WTC11 (cell line): ENCODE measurements around the gene TNIP2. TPM values are rescaled to one million over a fixed set of nuclear protein-coding genes. Genes with fewer than 3 reads are reported as not detected.

Source experiments
- ATAC-seq: fragments of 200-7000 bp; cut with Tn5 transposase; 2 replicates; pipeline ENCODE4 v1.10.0; 2021; ENCODE audit warnings: mild to moderate bottlenecking, moderate library complexity
- CTCF ChIA-PET: fragments of 300-600 bp; sonication (Branson Sonifier 250); formaldehyde crosslinking; loops from one replicate; lab custom pipeline; 2021; ENCODE audit warnings: antibody characterized with exemption; lab: Charles Lee
- POLR2A ChIA-PET: fragments of 350-600 bp; sonication (Branson Sonifier 250); formaldehyde crosslinking; loops from one replicate; lab custom pipeline; 2021; ENCODE audit warnings: antibody characterized with exemption; lab: Charles Lee
- DNase-seq: peaks from one replicate; pipeline ENCODE4 v3.0.0; 2021; ENCODE audit warnings: low spot score
- H3K27ac Mint-ChIP-seq: 2 replicates; pipeline ENCODE4 v1.8.0; 2021; ENCODE audit warnings: mixed read lengths
- H3K27me3 Mint-ChIP-seq: 2 replicates; pipeline ENCODE4 v1.8.0; 2021; ENCODE audit warnings: low read depth, mild to moderate bottlenecking, moderate library complexity, mixed read lengths
- H3K36me3 Mint-ChIP-seq: 2 replicates; pipeline ENCODE4 v1.8.0; 2021; ENCODE audit warnings: mixed read lengths
- H3K4me1 Mint-ChIP-seq: 2 replicates; pipeline ENCODE4 v1.8.0; 2022; ENCODE audit warnings: mixed read lengths
- H3K4me3 Mint-ChIP-seq: 2 replicates; pipeline ENCODE4 v1.8.0; 2021; ENCODE audit warnings: mild to moderate bottlenecking, moderate library complexity, mixed read lengths
- H3K9me3 Mint-ChIP-seq: 2 replicates; pipeline ENCODE4 v1.8.0; 2021; ENCODE audit warnings: mixed read lengths
- AFF4 ChIP-seq: sonication (generic); formaldehyde crosslinking; IDR thresholded peaks from 2 replicates; pipeline ENCODE4 v1.8.1; 2023; ENCODE audit warnings: mild to moderate bottlenecking, missing genetic modification reagents, borderline replicate concordance
- CREB1 ChIP-seq: sonication (generic); formaldehyde crosslinking; IDR thresholded peaks from 2 replicates; pipeline ENCODE4 v1.8.0; 2023; ENCODE audit warnings: mild to moderate bottlenecking, missing genetic modification reagents
- FOXP1 ChIP-seq: sonication (generic); formaldehyde crosslinking; IDR thresholded peaks from 2 replicates; pipeline ENCODE4 v1.8.0; 2022; ENCODE audit warnings: missing genetic modification reagents, mild to moderate bottlenecking, moderate library complexity, borderline replicate concordance
- IRF1 ChIP-seq: sonication (generic); formaldehyde crosslinking; IDR thresholded peaks from 2 replicates; pipeline ENCODE4 v1.8.0; 2023; ENCODE audit warnings: missing genetic modification reagents
- NFE2L1 ChIP-seq: sonication (generic); formaldehyde crosslinking; IDR thresholded peaks from 2 replicates; pipeline ENCODE4 v1.8.1; 2023; ENCODE audit warnings: missing genetic modification reagents
- PRRX2 ChIP-seq: fragments of 250-450 bp; sonication (Bioruptor Pico); IDR thresholded peaks from 2 replicates; pipeline ENCODE4 v1.8.0; 2021; ENCODE audit warnings: mild to moderate bottlenecking
- SMAD4 ChIP-seq: sonication (generic); formaldehyde crosslinking; IDR thresholded peaks from 2 replicates; pipeline ENCODE4 v1.8.0; 2022; ENCODE audit warnings: mild to moderate bottlenecking, missing genetic modification reagents
- ZNF121 ChIP-seq: sonication (generic); formaldehyde crosslinking; IDR thresholded peaks from 2 replicates; pipeline ENCODE4 v1.8.0; 2023; ENCODE audit warnings: missing genetic modification reagents
- ZNF138 ChIP-seq: sonication (generic); formaldehyde crosslinking; conservative IDR thresholded peaks from 2 replicates; pipeline ENCODE4 v1.8.1; 2022; ENCODE audit warnings: mild to moderate bottlenecking, moderate library complexity, missing genetic modification reagents
- ZNF232 ChIP-seq: sonication (generic); formaldehyde crosslinking; IDR thresholded peaks from 2 replicates; pipeline ENCODE4 v1.8.0; 2022; ENCODE audit warnings: mild to moderate bottlenecking, missing genetic modification reagents
- ZNF317 ChIP-seq: sonication (generic); formaldehyde crosslinking; IDR thresholded peaks from 2 replicates; pipeline ENCODE4 v1.8.1; 2023; ENCODE audit warnings: low read depth, mild to moderate bottlenecking, moderate library complexity, missing genetic modification reagents, borderline replicate concordance
- ZNF532 ChIP-seq: fragments of 250-450 bp; sonication (Bioruptor Pico); IDR thresholded peaks from 2 replicates; pipeline ENCODE4 v1.9.0; 2021; ENCODE audit warnings: mild to moderate bottlenecking, borderline replicate concordance
- total RNA-seq: library from RNA; stranded (reverse); gene quantifications from 3 replicates; pipeline ENCODE4 v1.2.3, GENCODE V29; 2021
- TF ChIP-seq, protein P1 (sequence below): fragments of 250-450 bp; sonication (Bioruptor Pico); IDR thresholded peaks from 2 replicates; pipeline ENCODE4 v2.1.2; 2022; ENCODE audit warnings: mild to moderate bottlenecking, moderate library complexity
- TF ChIP-seq, protein P2 (sequence below): sonication (generic); formaldehyde crosslinking; conservative IDR thresholded peaks from 2 replicates; pipeline ENCODE4 v1.8.1; 2022; ENCODE audit warnings: mild to moderate bottlenecking, missing genetic modification reagents
- TF ChIP-seq, protein P3 (sequence below): fragments of 250-450 bp; sonication (Bioruptor Pico); conservative IDR thresholded peaks from 2 replicates; pipeline ENCODE4 v1.9.0; 2021; ENCODE audit warnings: mild to moderate bottlenecking
- TF ChIP-seq, protein P4 (sequence below): sonication (generic); formaldehyde crosslinking; IDR thresholded peaks from 2 replicates; pipeline ENCODE4 v1.8.0; 2022; ENCODE audit warnings: mild to moderate bottlenecking, missing genetic modification reagents
- TF ChIP-seq, protein P5 (sequence below): fragments of 250-450 bp; sonication (Bioruptor Pico); IDR thresholded peaks from 2 replicates; pipeline ENCODE4 v1.9.0; 2021; ENCODE audit warnings: moderate library complexity, mild to moderate bottlenecking, inconsistent platforms, borderline replicate concordance
- TF ChIP-seq, protein P6 (sequence below): fragments of 250-450 bp; sonication (Bioruptor Pico); IDR thresholded peaks from 2 replicates; pipeline ENCODE4 v1.9.0; 2021; ENCODE audit warnings: mild to moderate bottlenecking

TNIP2 gene
- total RNA-seq, 1 experiment from 2014 or later: 44.4 TPM

DNA sequence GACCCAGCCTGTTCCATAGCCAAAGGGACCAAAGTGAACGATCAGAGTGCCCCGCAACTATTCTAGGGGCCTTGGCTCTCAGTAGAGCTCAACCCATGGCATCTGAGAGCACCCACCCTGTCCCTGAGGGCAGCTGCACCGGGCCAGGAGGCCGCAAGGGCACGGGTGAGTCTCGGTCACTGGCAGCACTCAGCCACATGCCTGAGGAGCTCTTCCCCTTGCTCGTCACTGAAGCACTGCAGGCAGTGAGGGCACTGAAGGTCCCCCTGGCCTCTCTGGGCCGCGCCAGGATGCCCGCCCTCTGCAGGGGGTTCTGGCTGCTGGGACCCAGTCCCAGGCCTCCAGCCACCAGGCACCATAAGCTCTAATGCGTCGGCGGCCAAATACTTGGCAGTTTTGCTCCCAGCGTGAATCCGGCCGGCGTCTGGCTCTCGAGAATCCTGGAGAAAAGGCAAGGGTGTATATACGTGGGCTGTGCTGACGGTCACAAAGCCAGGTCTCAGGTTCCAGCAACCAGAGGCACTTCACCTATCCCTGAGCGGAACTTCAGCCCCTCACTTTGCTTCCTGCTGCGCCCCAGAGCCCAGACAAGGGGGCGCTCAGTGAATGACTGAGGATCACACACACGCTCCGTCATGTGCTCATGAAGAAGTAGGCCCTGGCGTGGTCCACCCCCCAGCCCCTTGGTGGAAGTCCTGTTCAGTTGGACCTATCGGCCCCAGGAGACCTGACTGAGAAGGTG is 13.9 kb downstream of the TNIP2 start:
- POLR2A ChIA-PET: no interaction called here
- peaks cover 34% of the 10 kb centered on the region for H3K36me3 Mint-ChIP-seq
- no peaks in the 10 kb centered on the region for H3K27me3 Mint-ChIP-seq
- H3K4me3 Mint-ChIP-seq: no peak overlapping the region
- H3K9me3 Mint-ChIP-seq: peaks cover 12% of the 10 kb centered on the region
- no peak for DNase-seq
- H3K27ac Mint-ChIP-seq: no peak overlapping the region
- no peaks in the 10 kb centered on the region for H3K4me1 Mint-ChIP-seq
- CTCF ChIA-PET: no interaction called here
- no peak for ATAC-seq
- no peak for TF ChIP-seq IRF1
- TF ChIP-seq, protein P1, sequence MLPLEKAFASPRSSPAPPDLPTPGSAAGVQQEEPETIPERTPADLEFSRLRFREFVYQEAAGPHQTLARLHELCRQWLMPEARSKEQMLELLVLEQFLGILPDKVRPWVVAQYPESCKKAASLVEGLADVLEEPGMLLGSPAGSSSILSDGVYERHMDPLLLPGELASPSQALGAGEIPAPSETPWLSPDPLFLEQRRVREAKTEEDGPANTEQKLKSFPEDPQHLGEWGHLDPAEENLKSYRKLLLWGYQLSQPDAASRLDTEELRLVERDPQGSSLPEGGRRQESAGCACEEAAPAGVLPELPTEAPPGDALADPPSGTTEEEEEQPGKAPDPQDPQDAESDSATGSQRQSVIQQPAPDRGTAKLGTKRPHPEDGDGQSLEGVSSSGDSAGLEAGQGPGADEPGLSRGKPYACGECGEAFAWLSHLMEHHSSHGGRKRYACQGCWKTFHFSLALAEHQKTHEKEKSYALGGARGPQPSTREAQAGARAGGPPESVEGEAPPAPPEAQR (CRISPR knock-in tag): no peak
- TF ChIP-seq ZNF138: no peak
- TF ChIP-seq, protein P2, sequence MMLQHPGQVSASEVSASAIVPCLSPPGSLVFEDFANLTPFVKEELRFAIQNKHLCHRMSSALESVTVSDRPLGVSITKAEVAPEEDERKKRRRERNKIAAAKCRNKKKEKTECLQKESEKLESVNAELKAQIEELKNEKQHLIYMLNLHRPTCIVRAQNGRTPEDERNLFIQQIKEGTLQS (CRISPR knock-in tag): no peak
- TF ChIP-seq, protein P3, sequence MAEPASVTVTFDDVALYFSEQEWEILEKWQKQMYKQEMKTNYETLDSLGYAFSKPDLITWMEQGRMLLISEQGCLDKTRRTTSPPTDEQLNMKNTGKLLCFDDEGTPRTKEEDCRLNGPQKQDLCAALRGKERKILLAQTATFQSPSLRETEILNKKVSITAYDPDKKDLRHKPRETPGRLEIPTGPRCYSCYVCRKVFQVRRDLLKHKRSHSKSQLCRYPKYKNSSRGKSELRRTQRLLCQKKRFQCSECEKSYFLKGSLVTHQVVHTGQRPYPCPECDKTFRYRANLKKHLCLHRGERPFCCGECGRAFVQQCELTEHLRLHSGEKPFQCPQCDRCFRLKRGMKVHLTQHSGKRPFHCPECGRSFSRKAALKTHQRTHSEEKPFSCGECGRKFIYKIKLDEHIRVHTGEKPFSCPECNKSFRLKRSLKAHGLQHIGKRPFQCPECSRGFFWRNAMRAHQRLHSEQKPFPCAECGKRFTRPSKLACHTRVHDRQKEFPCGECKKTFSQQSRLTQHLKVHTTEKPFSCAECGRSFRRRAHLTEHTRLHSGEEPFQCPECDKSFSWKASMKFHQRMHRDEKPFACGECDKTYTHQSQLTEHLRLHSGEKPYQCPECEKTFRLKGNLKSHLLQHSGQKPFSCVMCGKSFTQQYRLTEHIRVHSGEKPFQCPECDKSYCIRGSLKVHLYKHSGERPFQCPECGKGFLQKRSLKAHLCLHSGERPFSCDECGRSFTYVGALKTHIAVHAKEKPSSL (CRISPR knock-in tag): no peak
- TF ChIP-seq ZNF317 (CRISPR knock-in tag): no peak
- TF ChIP-seq, protein P4, sequence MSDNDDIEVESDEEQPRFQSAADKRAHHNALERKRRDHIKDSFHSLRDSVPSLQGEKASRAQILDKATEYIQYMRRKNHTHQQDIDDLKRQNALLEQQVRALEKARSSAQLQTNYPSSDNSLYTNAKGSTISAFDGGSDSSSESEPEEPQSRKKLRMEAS (CRISPR knock-in tag): no peak
- TF ChIP-seq, protein P5, sequence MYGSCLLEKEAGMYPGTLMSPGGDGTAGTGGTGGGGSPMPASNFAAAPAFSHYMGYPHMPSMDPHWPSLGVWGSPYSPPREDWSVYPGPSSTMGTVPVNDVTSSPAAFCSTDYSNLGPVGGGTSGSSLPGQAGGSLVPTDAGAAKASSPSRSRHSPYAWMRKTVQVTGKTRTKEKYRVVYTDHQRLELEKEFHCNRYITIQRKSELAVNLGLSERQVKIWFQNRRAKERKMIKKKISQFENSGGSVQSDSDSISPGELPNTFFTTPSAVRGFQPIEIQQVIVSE: no peak
- TF ChIP-seq AFF4 (CRISPR knock-in tag): no peak
- TF ChIP-seq, protein P6, sequence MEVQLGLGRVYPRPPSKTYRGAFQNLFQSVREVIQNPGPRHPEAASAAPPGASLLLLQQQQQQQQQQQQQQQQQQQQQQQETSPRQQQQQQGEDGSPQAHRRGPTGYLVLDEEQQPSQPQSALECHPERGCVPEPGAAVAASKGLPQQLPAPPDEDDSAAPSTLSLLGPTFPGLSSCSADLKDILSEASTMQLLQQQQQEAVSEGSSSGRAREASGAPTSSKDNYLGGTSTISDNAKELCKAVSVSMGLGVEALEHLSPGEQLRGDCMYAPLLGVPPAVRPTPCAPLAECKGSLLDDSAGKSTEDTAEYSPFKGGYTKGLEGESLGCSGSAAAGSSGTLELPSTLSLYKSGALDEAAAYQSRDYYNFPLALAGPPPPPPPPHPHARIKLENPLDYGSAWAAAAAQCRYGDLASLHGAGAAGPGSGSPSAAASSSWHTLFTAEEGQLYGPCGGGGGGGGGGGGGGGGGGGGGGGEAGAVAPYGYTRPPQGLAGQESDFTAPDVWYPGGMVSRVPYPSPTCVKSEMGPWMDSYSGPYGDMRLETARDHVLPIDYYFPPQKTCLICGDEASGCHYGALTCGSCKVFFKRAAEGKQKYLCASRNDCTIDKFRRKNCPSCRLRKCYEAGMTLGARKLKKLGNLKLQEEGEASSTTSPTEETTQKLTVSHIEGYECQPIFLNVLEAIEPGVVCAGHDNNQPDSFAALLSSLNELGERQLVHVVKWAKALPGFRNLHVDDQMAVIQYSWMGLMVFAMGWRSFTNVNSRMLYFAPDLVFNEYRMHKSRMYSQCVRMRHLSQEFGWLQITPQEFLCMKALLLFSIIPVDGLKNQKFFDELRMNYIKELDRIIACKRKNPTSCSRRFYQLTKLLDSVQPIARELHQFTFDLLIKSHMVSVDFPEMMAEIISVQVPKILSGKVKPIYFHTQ: no peak
- no peak for TF ChIP-seq NFE2L1 (CRISPR knock-in tag)
- no peak for TF ChIP-seq ZNF232 (CRISPR knock-in tag)
- TF ChIP-seq ZNF532 (CRISPR knock-in tag): no peak
- no peak for TF ChIP-seq SMAD4 (CRISPR knock-in tag)
- no peak for TF ChIP-seq ZNF121 (CRISPR knock-in tag)
- TF ChIP-seq CREB1 (CRISPR knock-in tag): no peak
- TF ChIP-seq FOXP1 (CRISPR knock-in tag): no peak
- TF ChIP-seq PRRX2 (CRISPR knock-in tag): no peak
